GM13976 (cell line): ENCODE data around the gene SACS.

ENCODE experiments used
- DNase-seq: peaks from one replicate; pipeline ENCODE4 v3.0.0; 2012; ENCODE audit warnings: low spot score
- in situ Hi-C: fragments of 300-500 bp; cut with MboI; formaldehyde crosslinking; loops from one replicate; pipeline ENCODE4 v1.12.0; 2022; ENCODE audit warnings: low sequenced_read_pairs, mixed read lengths, inconsistent platforms; ENCODE audit not compliant: unreplicated experiment
- TF ChIP-seq, protein P1 (sequence below): IDR thresholded peaks from 2 replicates; pipeline ENCODE4 v1.5.1; 2012; ENCODE audit warnings: borderline replicate concordance, mild to moderate bottlenecking; ENCODE audit not compliant: insufficient read depth; ENCODE audit errors: extremely low read depth, missing control alignments, control extremely low read depth

Gene SACS

DNA sequence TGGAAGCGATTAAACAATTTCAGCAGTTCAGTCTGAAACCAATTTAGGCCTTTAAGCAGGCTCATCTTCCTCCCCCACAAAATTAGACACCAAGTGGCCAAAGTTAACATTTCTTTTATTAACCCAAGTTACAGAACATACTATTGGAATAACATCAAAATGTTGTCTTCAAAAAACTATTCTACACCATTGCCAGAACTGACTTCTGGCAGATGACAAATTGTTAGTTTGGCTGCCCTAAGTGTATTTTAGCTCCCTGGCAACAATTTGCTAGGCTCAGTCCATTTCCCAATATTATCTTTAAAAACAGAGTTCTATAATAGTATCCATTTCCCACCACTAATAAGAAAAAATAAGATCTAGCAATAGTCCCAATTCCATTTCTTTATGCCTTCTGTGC, 144.9 kb downstream of the SACS start:
- DNase-seq, result no peak
- TF ChIP-seq, protein P1, sequence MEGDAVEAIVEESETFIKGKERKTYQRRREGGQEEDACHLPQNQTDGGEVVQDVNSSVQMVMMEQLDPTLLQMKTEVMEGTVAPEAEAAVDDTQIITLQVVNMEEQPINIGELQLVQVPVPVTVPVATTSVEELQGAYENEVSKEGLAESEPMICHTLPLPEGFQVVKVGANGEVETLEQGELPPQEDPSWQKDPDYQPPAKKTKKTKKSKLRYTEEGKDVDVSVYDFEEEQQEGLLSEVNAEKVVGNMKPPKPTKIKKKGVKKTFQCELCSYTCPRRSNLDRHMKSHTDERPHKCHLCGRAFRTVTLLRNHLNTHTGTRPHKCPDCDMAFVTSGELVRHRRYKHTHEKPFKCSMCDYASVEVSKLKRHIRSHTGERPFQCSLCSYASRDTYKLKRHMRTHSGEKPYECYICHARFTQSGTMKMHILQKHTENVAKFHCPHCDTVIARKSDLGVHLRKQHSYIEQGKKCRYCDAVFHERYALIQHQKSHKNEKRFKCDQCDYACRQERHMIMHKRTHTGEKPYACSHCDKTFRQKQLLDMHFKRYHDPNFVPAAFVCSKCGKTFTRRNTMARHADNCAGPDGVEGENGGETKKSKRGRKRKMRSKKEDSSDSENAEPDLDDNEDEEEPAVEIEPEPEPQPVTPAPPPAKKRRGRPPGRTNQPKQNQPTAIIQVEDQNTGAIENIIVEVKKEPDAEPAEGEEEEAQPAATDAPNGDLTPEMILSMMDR, result no peak
- in situ Hi-C loops, result no loop called here

DNA sequence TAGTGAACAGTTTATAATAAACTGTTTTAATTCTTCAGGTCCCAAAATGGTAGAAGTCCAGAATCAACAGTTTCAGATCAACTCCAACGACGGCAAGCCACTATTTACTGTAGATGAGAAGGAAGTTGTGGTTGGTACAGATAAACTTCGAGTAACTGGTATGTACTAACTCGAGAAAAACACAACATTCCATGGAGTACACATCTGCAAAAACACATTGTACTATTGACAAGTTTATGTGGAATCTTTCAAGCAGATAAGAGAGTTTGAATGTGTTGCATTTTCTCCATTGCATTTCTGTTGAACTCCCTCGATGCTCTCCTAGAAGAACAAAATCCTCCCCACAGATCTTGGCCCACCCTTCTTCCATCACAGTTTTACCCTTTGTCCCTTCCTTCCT, 154.2 kb downstream of the SACS start:
- in situ Hi-C loops, result no loop called here
- TF ChIP-seq, protein P1, result no peak
- no peak for DNase-seq
